Astrocyte (in vitro differentiated cells and primary cell): ENCODE data around the gene TM9SF4.

Source experiments
- CTCF ChIP-seq: IDR thresholded peaks from 2 replicates; pipeline ENCODE4 v1.5.1; 2011; ENCODE audit warnings: low read depth, mild to moderate bottlenecking, inconsistent platforms, low read length, moderate library complexity; ENCODE audit not compliant: insufficient read depth
- EZH2 ChIP-seq: IDR thresholded peaks from 2 replicates; pipeline ENCODE4 v1.6.1; 2012; ENCODE audit warnings: mild to moderate bottlenecking, low read length, inconsistent platforms; ENCODE audit not compliant: insufficient read depth

- TF ChIP-seq CTCF: no peak
- no peak for TF ChIP-seq EZH2
Measured at GRCh38 chr20:32087070-32087469, 22.4 kb upstream of the TM9SF4 start.
